H54 (cell line): ENCODE data around the gene FFAR3.
"Not testable (repeated sequence)": the region's sequence is repeated elsewhere in the genome, so short reads cannot be mapped to it uniquely, and the experiment has no call there.

ENCODE experiments used
- DNase-seq: peaks from one replicate; pipeline ENCODE4 v3.0.0; 2011; ENCODE audit warnings: low spot score, mixed read lengths; ENCODE audit not compliant: insufficient read length
- FAIRE-seq: peaks from 3 replicates; lab custom pipeline; 2011; peaks lifted over from hg19 to GRCh38; lab: Jason Lieb, UNC
- POLR2A ChIP-seq: IDR thresholded peaks from 2 replicates; pipeline ENCODE4 v1.6.1; 2011; ENCODE audit warnings: low read depth, mild to moderate bottlenecking, low read length

The FFAR3 gene

GRCh38 chr19:35399948-35400772 is 41.9 kb downstream of the FFAR3 start:
- DNase-seq (no peak), FAIRE-seq (no peak)
- TF ChIP-seq POLR2A = no peak

- no peak for TF ChIP-seq POLR2A
- no peak for DNase-seq
- no peak for FAIRE-seq
Observed at GRCh38 chr19:35400773-35401100, 42.5 kb downstream of the FFAR3 start.

- not testable (repeated sequence) for DNase-seq, FAIRE-seq
Observed at GRCh38 chr19:35401416-35401815, 43.2 kb downstream of the FFAR3 start.

GRCh38 chr19:35403116-35403760 is 45.0 kb downstream of the FFAR3 start:
- no peak for TF ChIP-seq POLR2A
- DNase-seq = no peak
- FAIRE-seq = no peak

GRCh38 chr19:35404879-35405622 is 46.8 kb downstream of the FFAR3 start:
- no peak for TF ChIP-seq POLR2A
- FAIRE-seq = peak; percentile 85
- DNase-seq = peak; percentile 86

GRCh38 chr19:35407619-35408018 is 49.4 kb downstream of the FFAR3 start:
- no peak for TF ChIP-seq POLR2A
- DNase-seq (no peak), FAIRE-seq (no peak)

- DNase-seq = no peak
- FAIRE-seq = no peak
- TF ChIP-seq POLR2A = no peak
Observed at GRCh38 chr19:35408284-35409171, 50.3 kb downstream of the FFAR3 start.

- no peak for FAIRE-seq
- no peak for DNase-seq
- TF ChIP-seq POLR2A = no peak
Observed at GRCh38 chr19:35409191-35409590, 50.9 kb downstream of the FFAR3 start.
